HG03558 (cell line): Measurements from ENCODE around the gene IGF2R.

Experiments used
- ATAC-seq: cut with Tn5 transposase; IDR thresholded peaks from one replicate; pipeline ENCODE4 v1.9.1; 2021; ENCODE audit warnings: moderate number of reproducible peaks; ENCODE audit not compliant: unreplicated experiment; ENCODE audit errors: extremely low read depth

Gene IGF2R

DNA sequence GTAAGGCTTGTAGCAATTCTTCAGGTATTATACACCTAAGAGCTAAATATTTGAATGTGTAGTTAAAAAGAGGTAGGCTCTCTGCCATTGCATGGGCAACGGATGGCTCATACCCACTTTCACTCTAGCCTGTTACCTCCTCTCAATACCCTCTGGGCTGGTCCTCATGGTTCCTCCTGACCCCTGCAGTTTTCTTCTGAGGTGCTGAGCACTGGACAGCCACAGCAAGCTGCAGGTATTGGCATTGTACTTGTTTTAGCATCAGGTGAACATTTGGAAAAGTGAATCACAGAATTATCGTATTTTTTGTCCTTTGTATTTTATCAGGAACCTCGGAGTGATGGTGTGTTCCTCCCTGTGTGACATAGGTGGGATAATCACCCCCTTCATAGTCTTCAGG lies 185.6 kb downstream of the IGF2R start:
- no peak for ATAC-seq

DNA sequence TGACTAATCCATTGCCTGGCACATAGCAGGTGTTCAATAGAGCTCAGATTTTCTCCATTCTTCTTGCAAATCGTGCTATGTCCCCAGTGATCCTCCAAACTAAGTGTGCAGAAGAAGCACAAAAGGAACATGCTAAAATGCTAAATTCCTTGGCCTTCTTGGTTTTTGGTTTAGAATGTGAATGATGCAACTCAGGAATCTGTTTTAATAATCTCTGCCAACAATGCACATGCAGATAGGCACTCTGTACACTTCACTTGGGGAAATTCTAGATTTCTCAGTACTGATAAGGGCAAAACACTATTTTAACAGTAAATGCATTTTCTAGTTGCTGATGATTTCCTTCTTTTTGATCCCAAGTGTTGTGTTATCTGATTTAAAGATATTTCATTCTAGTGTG lies 188.0 kb downstream of the IGF2R start:
- ATAC-seq: no peak

DNA sequence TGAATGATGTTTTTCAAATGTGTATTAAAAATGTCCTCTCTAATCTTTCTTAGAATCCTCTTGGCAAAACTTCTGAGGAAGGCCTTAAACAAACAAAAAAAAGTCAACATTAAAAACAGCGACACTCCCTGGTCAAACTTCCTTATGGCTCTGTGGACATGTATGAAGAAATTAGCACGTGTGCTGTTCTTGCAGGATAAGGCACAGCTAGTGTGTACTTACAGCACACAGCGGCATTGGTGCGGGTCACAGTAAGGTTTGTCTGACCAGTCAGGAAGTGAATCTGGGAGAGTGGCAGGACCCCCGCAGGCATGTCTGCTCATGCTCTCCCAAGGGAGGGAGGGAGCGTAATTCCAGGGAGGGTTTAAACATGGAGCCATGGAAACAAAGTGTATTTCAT lies 191.6 kb downstream of the IGF2R start:
- no peak for ATAC-seq
